DMS153 treated with DMSO at 0.1 percent for 48 hours (cell line): ENCODE results near the gene ADD3.
A peak's percentile ranks its signal among the peaks of the same experiment; 100 is the strongest.

Experiments used
- DNase-seq: peaks from one replicate; lab custom pipeline; 2025; ENCODE audit not compliant: unreplicated experiment; lab: John Stamatoyannopoulos, UW

ADD3 gene

GRCh38 chr10:110174201-110174600, 166.4 kb downstream of the ADD3 start:
- peak; percentile 47 for DNase-seq

GRCh38 chr10:110174816-110175215, 167.0 kb downstream of the ADD3 start:
- no peak for DNase-seq

- no peak for DNase-seq
Measured at GRCh38 chr10:110175406-110175805, 167.6 kb downstream of the ADD3 start.

- DNase-seq, result no peak
Measured at GRCh38 chr10:110176141-110177030, 168.6 kb downstream of the ADD3 start.

GRCh38 chr10:110179220-110179619, 171.4 kb downstream of the ADD3 start:
- no peak for DNase-seq

GRCh38 chr10:110181451-110181850, 173.7 kb downstream of the ADD3 start:
- DNase-seq, result no peak

- DNase-seq, result no peak
Measured at GRCh38 chr10:110181911-110182310, 174.1 kb downstream of the ADD3 start.

- DNase-seq, result no peak
Measured at GRCh38 chr10:110184398-110184797, 176.6 kb downstream of the ADD3 start.
